SK-N-SH treated with all-trans-retinoic acid at 6 μM for 48 hours (cell line): ENCODE results near the gene AGTRAP.

Experiments
- ATAC-seq: fragments of 200-7000 bp; cut with Tn5 transposase; 3 replicates; pipeline ENCODE4 v1.9.1; 2020; ENCODE audit warnings: mild to moderate bottlenecking, moderate library complexity
- BACH2 ChIP-seq: fragments of 250-450 bp; sonication (Bioruptor Pico); IDR thresholded peaks from 2 replicates; pipeline ENCODE4 v1.9.0; 2021; ENCODE audit warnings: mild to moderate bottlenecking, borderline replicate concordance
- CSDC2 ChIP-seq: fragments of 250-450 bp; sonication (Bioruptor Pico); IDR thresholded peaks from 2 replicates; pipeline ENCODE4 v1.5.0; 2020; ENCODE audit warnings: mild to moderate bottlenecking, moderate library complexity
- ESRRG ChIP-seq: fragments of 250-450 bp; sonication (Bioruptor Pico); IDR thresholded peaks from 2 replicates; pipeline ENCODE4 v1.6.1; 2021; ENCODE audit warnings: mild to moderate bottlenecking
- GLIS3 ChIP-seq: fragments of 250-450 bp; sonication (Bioruptor Pico); IDR thresholded peaks from 2 replicates; pipeline ENCODE4 v1.5.0; 2020; ENCODE audit warnings: mild to moderate bottlenecking, moderate library complexity
- ISL1 ChIP-seq: fragments of 250-450 bp; sonication (Bioruptor Pico); IDR thresholded peaks from 2 replicates; pipeline ENCODE4 v2.1.2; 2022; ENCODE audit warnings: mild to moderate bottlenecking, moderate library complexity
- PATZ1 ChIP-seq: fragments of 250-450 bp; sonication (Bioruptor Pico); IDR thresholded peaks from 2 replicates; pipeline ENCODE4 v1.8.0; 2020; ENCODE audit warnings: mild to moderate bottlenecking, moderate library complexity, borderline replicate concordance
- RARB ChIP-seq: fragments of 250-450 bp; sonication (Bioruptor Pico); IDR thresholded peaks from 2 replicates; pipeline ENCODE4 v1.8.0; 2021; ENCODE audit warnings: mild to moderate bottlenecking, moderate library complexity
- SNAI2 ChIP-seq: fragments of 250-450 bp; sonication (Bioruptor Pico); IDR thresholded peaks from 2 replicates; pipeline ENCODE4 v1.5.0; 2020; ENCODE audit warnings: mild to moderate bottlenecking, moderate library complexity
- TOX ChIP-seq: fragments of 250-450 bp; sonication (Bioruptor Pico); IDR thresholded peaks from 2 replicates; pipeline ENCODE4 v1.8.0; 2021; ENCODE audit warnings: mild to moderate bottlenecking, moderate library complexity, borderline replicate concordance
- TSHZ2 ChIP-seq: fragments of 250-450 bp; sonication (Bioruptor Pico); IDR thresholded peaks from 2 replicates; pipeline ENCODE4 v1.5.0; 2020; ENCODE audit warnings: mild to moderate bottlenecking, moderate library complexity
- ZC3H10 ChIP-seq: fragments of 250-450 bp; sonication (Bioruptor Pico); IDR thresholded peaks from 2 replicates; pipeline ENCODE4 v1.5.1; 2021; ENCODE audit warnings: mild to moderate bottlenecking, moderate library complexity
- ZFP3 ChIP-seq: fragments of 250-450 bp; sonication (Bioruptor Pico); IDR thresholded peaks from 2 replicates; pipeline ENCODE4 v1.5.0; 2020; ENCODE audit warnings: mild to moderate bottlenecking, moderate library complexity
- ZFP30 ChIP-seq: fragments of 450-650 bp; formaldehyde crosslinking; IDR thresholded peaks from 2 replicates; pipeline ENCODE4 v1.5.0; 2022; ENCODE audit warnings: mild to moderate bottlenecking, moderate library complexity
- ZNF565 ChIP-seq: fragments of 450-650 bp; formaldehyde crosslinking; conservative IDR thresholded peaks from 2 replicates; pipeline ENCODE4 v1.5.0; 2020; ENCODE audit warnings: low read depth, mild to moderate bottlenecking, moderate library complexity
- ZNF70 ChIP-seq: fragments of 450-650 bp; formaldehyde crosslinking; IDR thresholded peaks from 2 replicates; pipeline ENCODE4 v1.5.0; 2020; ENCODE audit warnings: mild to moderate bottlenecking, moderate library complexity
- TF ChIP-seq, protein P1 (sequence below): fragments of 250-450 bp; sonication (Bioruptor Pico); IDR thresholded peaks from 2 replicates; pipeline ENCODE4 v1.5.1; 2020; ENCODE audit warnings: low read depth, mild to moderate bottlenecking, moderate library complexity
- TF ChIP-seq, protein P2 (sequence below): fragments of 250-450 bp; sonication (Bioruptor Pico); IDR thresholded peaks from 2 replicates; pipeline ENCODE4 v1.5.1; 2021; ENCODE audit warnings: mild to moderate bottlenecking, moderate library complexity

The AGTRAP gene

DNA sequence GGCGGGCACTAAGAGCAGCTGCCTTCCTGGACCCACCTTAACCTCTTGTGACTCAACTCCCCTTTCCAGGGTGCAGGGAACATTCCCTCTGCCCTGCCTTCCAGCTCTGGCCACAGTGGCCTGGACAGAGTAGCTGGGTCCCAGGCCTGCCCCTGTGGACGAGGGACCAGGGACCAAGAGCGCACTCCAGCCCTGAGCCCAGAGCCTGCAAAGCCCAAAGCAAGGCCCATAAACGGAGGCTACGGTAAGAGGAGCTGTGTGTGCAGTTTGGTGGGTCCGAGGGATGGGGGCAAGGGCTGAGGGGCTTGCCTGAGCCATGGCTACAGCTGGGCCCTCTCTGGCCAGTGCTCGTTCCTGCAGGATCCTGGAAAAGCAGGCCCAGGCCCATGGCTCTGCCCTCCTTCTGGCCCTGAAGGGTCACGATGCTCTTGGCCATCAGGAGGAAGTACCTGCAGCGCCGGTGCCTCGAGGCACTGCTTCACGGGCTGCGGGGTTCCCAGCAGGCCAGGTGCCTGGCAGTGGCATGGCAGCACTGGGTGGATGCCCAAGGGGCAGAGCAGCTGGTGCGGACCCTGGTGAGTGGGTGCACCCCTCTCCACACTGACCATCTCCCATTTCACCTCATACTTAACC lies 52.0 kb downstream of the AGTRAP start:
- ATAC-seq, result no peak
- TF ChIP-seq RARB (CRISPR knock-in tag) (no peak), ISL1 (CRISPR knock-in tag) (no peak), ZFP3 (CRISPR knock-in tag) (no peak), TSHZ2 (CRISPR knock-in tag) (no peak), SNAI2 (CRISPR knock-in tag) (no peak), ZFP30 (CRISPR knock-in tag) (no peak), GLIS3 (no peak), ZNF565 (CRISPR knock-in tag) (no peak), BACH2 (no peak)
- TF ChIP-seq, protein P1, sequence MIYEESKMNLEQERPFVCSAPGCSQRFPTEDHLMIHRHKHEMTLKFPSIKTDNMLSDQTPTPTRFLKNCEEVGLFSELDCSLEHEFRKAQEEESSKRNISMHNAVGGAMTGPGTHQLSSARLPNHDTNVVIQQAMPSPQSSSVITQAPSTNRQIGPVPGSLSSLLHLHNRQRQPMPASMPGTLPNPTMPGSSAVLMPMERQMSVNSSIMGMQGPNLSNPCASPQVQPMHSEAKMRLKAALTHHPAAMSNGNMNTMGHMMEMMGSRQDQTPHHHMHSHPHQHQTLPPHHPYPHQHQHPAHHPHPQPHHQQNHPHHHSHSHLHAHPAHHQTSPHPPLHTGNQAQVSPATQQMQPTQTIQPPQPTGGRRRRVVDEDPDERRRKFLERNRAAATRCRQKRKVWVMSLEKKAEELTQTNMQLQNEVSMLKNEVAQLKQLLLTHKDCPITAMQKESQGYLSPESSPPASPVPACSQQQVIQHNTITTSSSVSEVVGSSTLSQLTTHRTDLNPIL, result no peak

DNA sequence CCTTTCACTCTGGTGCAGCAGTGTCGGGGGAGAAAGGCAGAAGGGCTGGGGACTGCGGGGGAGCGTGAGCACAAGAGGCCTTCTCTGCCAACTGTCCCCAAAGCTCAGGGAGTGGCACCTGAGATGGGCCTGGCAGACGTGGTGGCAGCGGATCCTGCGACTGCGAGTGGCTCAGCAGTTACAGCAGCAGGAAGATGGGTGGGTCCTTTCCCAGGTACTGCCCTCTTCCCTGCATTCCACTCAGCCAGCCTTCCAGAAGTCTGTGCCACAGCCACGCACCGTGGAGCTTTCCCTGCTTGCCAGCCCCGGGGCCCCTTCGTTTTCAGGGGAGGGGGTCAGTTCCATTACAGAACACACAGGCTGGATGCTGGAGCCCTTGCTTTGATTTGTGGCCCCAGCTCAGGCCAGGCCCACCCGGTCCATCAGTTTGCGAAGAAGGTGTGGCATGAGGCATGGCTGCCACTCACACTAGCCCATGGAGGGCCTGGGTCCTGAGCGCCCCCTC lies 52.7 kb downstream of the AGTRAP start:
- no peak for ATAC-seq
- TF ChIP-seq ZNF565 (CRISPR knock-in tag) (no peak), BACH2 (no peak), ZNF70 (CRISPR knock-in tag) (no peak), ZFP3 (CRISPR knock-in tag) (no peak), ESRRG (CRISPR knock-in tag) (no peak), TOX (CRISPR knock-in tag) (no peak), PATZ1 (CRISPR knock-in tag) (no peak), CSDC2 (CRISPR knock-in tag) (no peak), GLIS3 (no peak), ZC3H10 (no peak), TSHZ2 (CRISPR knock-in tag) (no peak)
- TF ChIP-seq, protein P1, result no peak
- TF ChIP-seq, protein P2, sequence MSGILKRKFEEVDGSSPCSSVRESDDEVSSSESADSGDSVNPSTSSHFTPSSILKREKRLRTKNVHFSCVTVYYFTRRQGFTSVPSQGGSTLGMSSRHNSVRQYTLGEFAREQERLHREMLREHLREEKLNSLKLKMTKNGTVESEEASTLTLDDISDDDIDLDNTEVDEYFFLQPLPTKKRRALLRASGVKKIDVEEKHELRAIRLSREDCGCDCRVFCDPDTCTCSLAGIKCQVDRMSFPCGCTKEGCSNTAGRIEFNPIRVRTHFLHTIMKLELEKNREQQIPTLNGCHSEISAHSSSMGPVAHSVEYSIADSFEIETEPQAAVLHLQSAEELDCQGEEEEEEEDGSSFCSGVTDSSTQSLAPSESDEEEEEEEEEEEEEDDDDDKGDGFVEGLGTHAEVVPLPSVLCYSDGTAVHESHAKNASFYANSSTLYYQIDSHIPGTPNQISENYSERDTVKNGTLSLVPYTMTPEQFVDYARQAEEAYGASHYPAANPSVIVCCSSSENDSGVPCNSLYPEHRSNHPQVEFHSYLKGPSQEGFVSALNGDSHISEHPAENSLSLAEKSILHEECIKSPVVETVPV (CRISPR knock-in tag), result no peak
